PC-9 (cell line): Measurements from ENCODE around the gene NLK. TPM values are rescaled to one million over a fixed set of nuclear protein-coding genes. Genes with fewer than 3 reads are reported as not detected.

ENCODE experiments used
- BruUV-seq: library from RNA; stranded (reverse); fragments of 400-500 nt; replicated peaks from 2 replicates; lab custom pipeline; 2021; lab: Mats Ljungman, UMichigan
- CTCF ChIA-PET: fragments of 300-600 bp; sonication (Branson Sonifier 250); formaldehyde crosslinking; loops from one replicate; lab custom pipeline; 2022; ENCODE audit warnings: antibody characterized with exemption; lab: Charles Lee
- POLR2A ChIA-PET: fragments of 300-600 bp; sonication (Branson Sonifier 250); formaldehyde crosslinking; loops from one replicate; lab custom pipeline; 2022; ENCODE audit warnings: antibody characterized with exemption; ENCODE audit not compliant: unreplicated experiment; lab: Charles Lee
- DNase-seq, 2 experiments: peaks; one replicate each; pipeline versions ENCODE4 v3.0.0 to v3.0.0-alpha.2; 2015 to 2022; ENCODE audit warnings: mixed read lengths in 1 of 2
- H2AFZ ChIP-seq: fragments of 200-600 bp; sonication (generic); 2 replicates; pipeline ENCODE4 v1.8.1; 2017; ENCODE audit warnings: antibody characterized with exemption
- H3F3A ChIP-seq: fragments of 200-600 bp; sonication (generic); 2 replicates; pipeline ENCODE4 v1.8.1; 2017; ENCODE audit warnings: antibody characterized with exemption, mild to moderate bottlenecking, low read depth; ENCODE audit not compliant: insufficient read depth
- H3K27ac ChIP-seq: fragments of 200-600 bp; sonication (generic); 2 replicates; pipeline ENCODE4 v1.6.1; 2016; ENCODE audit warnings: mixed run types
- H3K27me3 ChIP-seq: fragments of 200-600 bp; sonication (generic); 2 replicates; pipeline ENCODE4 v1.6.1; 2016; ENCODE audit warnings: low read depth, mixed run types; ENCODE audit not compliant: insufficient read depth
- H3K36me3 ChIP-seq: fragments of 200-600 bp; sonication (generic); 2 replicates; pipeline ENCODE4 v1.6.1; 2016; ENCODE audit warnings: low read depth, mixed run types
- H3K4me1 ChIP-seq: fragments of 200-600 bp; sonication (generic); replicated peaks from 2 replicates; pipeline ENCODE4 v1.6.1; 2016; ENCODE audit warnings: mixed run types; ENCODE audit not compliant: insufficient read depth
- H3K4me2 ChIP-seq: fragments of 200-600 bp; sonication (generic); 2 replicates; pipeline ENCODE4 v1.6.1; 2017; ENCODE audit warnings: mixed run types
- H3K4me3 ChIP-seq: fragments of 200-600 bp; sonication (generic); 2 replicates; pipeline ENCODE4 v1.6.1; 2016; ENCODE audit warnings: mixed run types
- H3K79me2 ChIP-seq: fragments of 200-600 bp; sonication (generic); 2 replicates; pipeline ENCODE4 v1.6.1; 2017; ENCODE audit warnings: low read depth, mixed run types
- H3K9me2 ChIP-seq: fragments of 200-600 bp; sonication (generic); 2 replicates; pipeline ENCODE4 v1.8.1; 2017; ENCODE audit warnings: mild to moderate bottlenecking; ENCODE audit not compliant: insufficient read depth
- H3K9me3 ChIP-seq: fragments of 200-600 bp; sonication (generic); 2 replicates; pipeline ENCODE4 v1.8.1; 2016; ENCODE audit warnings: low read depth; ENCODE audit not compliant: insufficient read depth
- H4K20me1 ChIP-seq: fragments of 200-600 bp; sonication (generic); 2 replicates; pipeline ENCODE4 v1.8.1; 2017; ENCODE audit not compliant: insufficient read depth
- CTCF ChIP-seq: fragments of 200-600 bp; sonication (generic); conservative IDR thresholded peaks from 2 replicates; pipeline ENCODE4 v1.6.1; 2017; ENCODE audit warnings: mixed run types, antibody characterized with exemption, mild to moderate bottlenecking, moderate library complexity
- EZH2 ChIP-seq: fragments of 200-600 bp; sonication (generic); IDR thresholded peaks from 2 replicates; pipeline ENCODE4 v1.8.0; 2017; ENCODE audit warnings: antibody characterized with exemption, low read depth
- intact Hi-C: fragments of 100-400 bp; cut with micrococcal nuclease; formaldehyde crosslinking; loops from one replicate; pipeline ENCODE4 v1.10.0; 2022; ENCODE audit not compliant: unreplicated experiment
- total RNA-seq: library from RNA; stranded (reverse); gene quantifications from 2 replicates; pipeline ENCODE4 v1.2.3, GENCODE V29; 2021

NLK gene
- total RNA-seq, 1 experiment from 2014 or later = 20.7 TPM

GRCh38 chr17:28042721-28043291 is 329 bp downstream of the NLK start:
- ChIA-PET CTCF (no interaction called here), POLR2A (no interaction called here)
- intact Hi-C loops = loop anchor here (5.0 to 10.0 kb wide), 3 partner anchors 58 to 294 kb away; partner anchors contain the start of genes IFT20, LYRM9 and TNFAIP1
- no peak overlapping the region for H2AFZ ChIP-seq
- no peaks in the 10 kb centered on the region; the same call in 1 of the 2 replicates for H3K9me2 ChIP-seq
- no peaks in the 10 kb centered on the region; the same call in 1 of the 2 replicates for H4K20me1 ChIP-seq
- peaks cover 59% of the 10 kb centered on the region for H3K79me2 ChIP-seq
- H3K27me3 ChIP-seq = no peaks in the 10 kb centered on the region
- peaks cover 29% of the 10 kb centered on the region for H3K4me1 ChIP-seq
- no peaks in the 10 kb centered on the region for H3F3A ChIP-seq
- peaks cover 6% of the 10 kb centered on the region; the same call in 1 of the 2 replicates for H3K36me3 ChIP-seq
- TF ChIP-seq CTCF (no peak), EZH2 (no peak)
- TSS peak; percentile 71 for BruUV-seq
- no peaks in the 10 kb centered on the region for H3K9me3 ChIP-seq
- peak overlapping the region; percentile 76 for H3K4me3 ChIP-seq
- peak overlapping the region; percentile 85 for H3K4me2 ChIP-seq
- no peak for DNase-seq
- H3K27ac ChIP-seq = no peak overlapping the region

GRCh38 chr17:28043296-28043695 is 819 bp downstream of the NLK start:
- Histone ChIP-seq H3K9me3 (no peaks in the 10 kb centered on the region), H3K27ac (no peak overlapping the region), H3K4me1 (peaks cover 29% of the 10 kb centered on the region), H3K36me3 (peaks cover 6% of the 10 kb centered on the region; the same call in 1 of the 2 replicates), H2AFZ (no peak overlapping the region), H4K20me1 (no peaks in the 10 kb centered on the region; the same call in 1 of the 2 replicates), H3K79me2 (peaks cover 64% of the 10 kb centered on the region), H3K27me3 (no peaks in the 10 kb centered on the region), H3K4me2 (peak overlapping the region; percentile 85), H3K9me2 (no peaks in the 10 kb centered on the region; the same call in 1 of the 2 replicates), H3F3A (no peaks in the 10 kb centered on the region), H3K4me3 (peak overlapping the region; percentile 10; the same call in 1 of the 2 replicates)
- no peak for DNase-seq
- ChIA-PET CTCF (no interaction called here), POLR2A (no interaction called here)
- TF ChIP-seq EZH2 (no peak), CTCF (no peak)
- BruUV-seq = no TSS peak
- intact Hi-C loops = loop anchor here (5.0 to 10.0 kb wide), 3 partner anchors 58 to 294 kb away; partner anchors contain the start of genes IFT20, LYRM9 and TNFAIP1

GRCh38 chr17:28043741-28044140 is 1.3 kb downstream of the NLK start:
- no peak for TF ChIP-seq EZH2
- no peak for TF ChIP-seq CTCF
- H3K79me2 ChIP-seq = peaks cover 68% of the 10 kb centered on the region
- H3K4me2 ChIP-seq = peak overlapping the region; percentile 85
- peaks cover 6% of the 10 kb centered on the region; the same call in 1 of the 2 replicates for H3K36me3 ChIP-seq
- BruUV-seq = no TSS peak
- H3K27me3 ChIP-seq = no peaks in the 10 kb centered on the region
- H3F3A ChIP-seq = no peaks in the 10 kb centered on the region
- no peak overlapping the region for H3K27ac ChIP-seq
- intact Hi-C loops = loop anchor here (5.0 to 10.0 kb wide), 3 partner anchors 59 to 294 kb away; partner anchors contain the start of genes IFT20, LYRM9 and TNFAIP1
- no peak overlapping the region for H2AFZ ChIP-seq
- H3K4me3 ChIP-seq = peak overlapping the region; percentile 10; the same call in 1 of the 2 replicates
- H3K4me1 ChIP-seq = peaks cover 29% of the 10 kb centered on the region
- ChIA-PET POLR2A (no interaction called here), CTCF (no interaction called here)
- H3K9me2 ChIP-seq = no peaks in the 10 kb centered on the region; the same call in 1 of the 2 replicates
- no peaks in the 10 kb centered on the region; the same call in 1 of the 2 replicates for H4K20me1 ChIP-seq
- no peak for DNase-seq
- H3K9me3 ChIP-seq = no peaks in the 10 kb centered on the region
